Measurements from ENCODE around the gene PFKFB3.

Gene PFKFB3

GRCh38 chr10:6220418-6221191 lies 17.9 kb downstream of the PFKFB3 start:
- DNase-seq (ENCODE audit: low spot score): no peak

GRCh38 chr10:6221192-6221940 lies 18.6 kb downstream of the PFKFB3 start:
- DNase-seq (ENCODE audit: low spot score): no peak

GRCh38 chr10:6221971-6222751 lies 19.4 kb downstream of the PFKFB3 start:
- DNase-seq (ENCODE audit: low spot score): no peak

GRCh38 chr10:6222755-6223154 lies 20.0 kb downstream of the PFKFB3 start:
- no peak for DNase-seq (ENCODE audit: low spot score)

DNA sequence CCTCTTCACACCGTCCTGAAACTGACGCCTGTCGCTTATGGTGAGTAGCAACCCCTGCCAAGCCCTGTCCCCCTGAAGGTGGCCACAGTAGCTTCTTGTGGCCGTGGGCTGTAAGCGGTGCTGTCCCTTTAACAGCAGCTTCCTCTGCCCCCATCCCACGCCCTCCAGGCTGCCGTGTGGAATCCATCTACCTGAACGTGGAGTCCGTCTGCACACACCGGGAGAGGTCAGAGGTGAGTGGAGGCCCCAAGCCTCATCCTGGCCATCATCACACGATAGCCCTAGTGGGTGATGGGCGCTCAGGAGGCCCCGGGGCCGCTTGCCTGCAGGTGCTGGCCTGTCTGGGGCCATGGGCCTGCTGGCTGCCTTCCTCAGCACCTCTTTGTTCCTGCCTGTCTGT lies 21.2 kb downstream of the PFKFB3 start:
- DNase-seq (ENCODE audit: low spot score): no peak

DNA sequence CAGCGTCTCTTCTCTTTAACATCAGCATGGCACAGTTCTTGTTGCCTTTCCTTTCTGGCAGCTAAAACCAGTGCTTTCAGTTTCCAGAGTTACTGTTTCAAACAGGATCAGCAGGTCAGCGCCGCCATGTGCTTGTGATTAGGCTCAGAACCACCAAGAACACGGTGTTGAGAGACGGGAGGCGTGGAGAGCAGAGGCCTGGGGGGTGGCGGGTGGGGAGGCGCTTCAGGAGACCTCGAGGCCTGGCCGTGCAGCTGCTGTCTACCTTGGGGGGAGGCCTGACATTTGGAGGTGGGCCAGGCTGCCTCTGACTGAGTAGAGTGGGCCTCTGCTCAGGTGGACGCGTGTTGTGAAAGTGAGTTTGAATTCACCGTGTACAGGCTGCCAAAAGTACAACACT lies 22.0 kb downstream of the PFKFB3 start:
- no peak for DNase-seq (ENCODE audit: low spot score)

- no peak for DNase-seq (ENCODE audit: low spot score)
Measured at GRCh38 chr10:6225263-6225814, 22.6 kb downstream of the PFKFB3 start.

DNA sequence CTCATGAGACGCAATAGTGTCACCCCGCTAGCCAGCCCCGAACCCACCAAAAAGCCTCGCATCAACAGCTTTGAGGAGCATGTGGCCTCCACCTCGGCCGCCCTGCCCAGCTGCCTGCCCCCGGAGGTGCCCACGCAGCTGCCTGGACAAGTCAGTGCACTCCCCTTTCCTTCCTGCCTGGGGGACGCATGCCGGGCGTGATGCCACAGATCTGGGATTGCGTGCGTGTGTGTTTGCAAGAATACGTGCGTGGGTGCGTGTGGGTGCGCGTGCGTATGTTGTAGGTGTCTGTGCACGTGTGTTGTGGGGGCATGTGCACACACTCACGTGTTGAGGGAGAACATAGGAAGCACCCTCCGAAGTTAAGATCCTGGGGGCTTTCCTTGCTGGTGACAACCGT lies 23.5 kb downstream of the PFKFB3 start:
- no peak for DNase-seq (ENCODE audit: low spot score)

DNA sequence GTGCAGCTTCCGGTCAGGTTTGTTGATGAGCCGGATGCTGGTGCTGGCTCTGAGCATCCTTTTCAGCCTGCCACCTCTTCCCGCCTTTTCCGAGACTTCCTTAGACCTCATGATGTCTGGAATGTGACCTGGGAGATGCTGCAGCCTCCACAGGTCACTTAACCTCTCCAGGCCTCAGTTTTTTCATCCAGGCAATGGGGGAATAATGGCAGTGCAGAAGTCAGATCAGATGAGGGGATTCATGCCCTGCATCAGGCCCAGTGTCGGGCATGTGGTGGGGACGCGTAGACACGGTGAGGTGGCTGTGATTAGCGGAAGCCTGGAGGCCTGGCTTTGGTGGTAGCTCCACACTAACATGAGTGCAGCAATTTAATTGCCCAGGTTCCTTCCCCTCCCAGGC lies 24.6 kb downstream of the PFKFB3 start:
- no peak for DNase-seq (ENCODE audit: low spot score)

DNA sequence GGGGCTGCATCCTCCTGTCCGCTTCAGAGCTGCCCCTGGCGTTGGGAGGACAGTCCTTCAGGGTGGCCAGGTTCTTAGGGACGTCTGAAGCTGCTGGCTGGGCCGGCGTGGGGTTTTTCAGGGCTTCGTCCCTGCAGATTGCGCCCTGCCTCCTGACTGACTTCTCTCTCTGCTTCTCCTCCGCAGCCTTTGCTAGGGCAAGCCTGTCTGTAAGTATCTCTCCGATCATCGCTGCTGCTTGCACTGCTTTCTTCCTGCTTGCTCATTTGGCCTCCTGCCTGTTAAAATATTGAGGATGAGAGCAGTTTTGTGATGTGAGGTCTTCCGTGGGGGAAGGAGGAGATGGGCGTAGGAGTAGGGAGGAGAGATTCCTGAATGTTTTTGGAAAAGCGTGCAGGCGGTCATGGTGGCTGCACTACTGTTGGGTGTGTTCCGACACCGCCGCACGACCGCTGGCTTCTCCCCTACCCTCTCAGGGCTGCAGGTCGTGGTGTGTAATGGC lies 25.3 kb downstream of the PFKFB3 start:
- no peak for DNase-seq (ENCODE audit: low spot score)

- no peak for DNase-seq (ENCODE audit: low spot score)
Measured at GRCh38 chr10:6228647-6229046, 25.9 kb downstream of the PFKFB3 start.

DNA sequence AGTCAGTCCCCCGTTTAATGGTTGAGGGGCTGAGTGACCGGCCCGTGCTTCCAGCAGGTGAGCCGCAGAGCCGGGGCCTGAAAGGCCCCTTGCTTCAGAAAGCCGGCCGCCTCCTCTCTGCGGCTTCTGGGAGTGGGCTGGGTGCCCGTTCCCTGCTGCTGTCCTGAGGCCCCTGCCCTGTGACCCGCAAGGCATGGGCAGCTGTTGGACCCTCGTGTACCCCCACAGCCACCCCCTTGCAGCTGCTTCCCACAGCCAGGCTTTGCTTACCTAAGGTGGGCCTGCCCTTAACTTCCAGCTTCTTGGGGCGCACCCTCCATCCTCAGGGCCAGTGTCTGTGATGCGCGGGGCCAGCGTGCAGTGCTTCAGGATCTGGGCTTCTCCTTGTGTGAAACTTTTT lies 26.6 kb downstream of the PFKFB3 start:
- DNase-seq (ENCODE audit: low spot score): no peak

GRCh38 chr10:6229746-6230145 lies 27.0 kb downstream of the PFKFB3 start:
- no peak for DNase-seq (ENCODE audit: low spot score)

DNA sequence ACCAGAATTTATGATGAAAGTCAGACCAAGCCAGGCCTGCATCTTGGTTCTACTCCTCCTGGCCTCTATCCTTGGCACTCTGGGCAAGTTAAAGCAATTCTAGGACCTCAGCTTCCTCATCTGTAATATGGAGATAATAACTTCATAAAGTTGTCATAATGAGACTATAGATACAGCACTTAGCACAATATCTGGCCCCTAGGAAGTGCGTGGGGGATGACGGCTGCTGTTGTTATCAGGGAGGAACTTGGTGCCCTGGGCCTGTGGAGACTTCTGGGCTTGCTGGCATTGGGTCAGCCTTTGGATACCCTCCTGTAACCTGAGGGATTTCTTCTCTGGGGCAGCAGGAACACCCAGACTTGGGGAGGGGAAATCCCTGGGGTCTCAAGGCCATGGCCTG lies 27.6 kb downstream of the PFKFB3 start:
- DNase-seq (ENCODE audit: low spot score): no peak

DNA sequence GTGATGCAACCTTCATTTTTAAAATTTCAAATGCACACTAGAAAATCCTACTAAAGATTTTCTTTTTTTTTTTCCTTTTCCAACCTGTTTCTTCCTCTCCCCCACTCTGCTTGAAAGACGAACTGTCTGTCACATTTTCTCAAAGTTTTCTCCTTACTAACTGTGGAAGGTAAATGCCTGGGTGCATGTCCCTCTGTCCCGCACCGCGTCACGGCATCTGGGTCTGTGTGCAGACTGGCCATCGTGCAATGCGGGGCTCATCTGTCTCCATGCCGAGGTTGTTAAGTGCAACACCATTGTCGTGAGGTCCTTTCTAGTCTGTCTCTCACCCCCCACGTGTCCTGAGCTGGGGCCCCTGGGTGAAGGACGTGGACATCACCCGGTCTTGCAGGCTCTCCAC lies 28.4 kb downstream of the PFKFB3 start:
- no peak for DNase-seq (ENCODE audit: low spot score)

GRCh38 chr10:6231730-6232129 lies 29.0 kb downstream of the PFKFB3 start:
- no peak for DNase-seq (ENCODE audit: low spot score)

DNA sequence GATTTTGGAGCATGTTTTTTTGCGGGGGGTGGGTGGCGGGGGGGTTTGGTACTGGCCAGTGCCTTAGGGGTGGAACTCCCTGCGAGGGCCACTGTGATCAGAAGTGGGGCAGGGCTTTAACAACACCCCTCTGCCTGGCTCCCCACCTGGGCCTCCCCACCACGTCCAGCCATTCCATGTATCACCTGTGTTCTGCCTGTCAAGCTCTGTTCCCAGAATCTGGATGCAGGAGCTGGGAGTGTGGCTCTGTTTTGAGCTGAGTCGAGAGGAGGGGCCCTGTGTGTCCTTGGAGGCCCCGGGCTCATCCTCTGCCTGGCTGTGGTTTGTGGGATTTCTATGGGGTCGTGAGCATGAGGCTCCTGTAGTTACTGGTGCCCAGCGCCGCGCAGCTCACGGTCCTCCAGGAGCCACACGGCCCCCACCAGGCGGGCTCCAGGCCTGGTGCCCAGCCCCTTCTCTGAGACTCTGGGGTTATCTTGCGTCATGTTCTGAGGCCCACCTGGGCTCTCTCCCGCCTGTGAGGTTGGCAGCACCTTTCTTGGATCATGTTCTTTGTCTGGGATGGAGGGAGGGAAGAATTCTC lies 29.6 kb downstream of the PFKFB3 start:
- no peak for DNase-seq (ENCODE audit: low spot score)

- peak; percentile 33 for DNase-seq (ENCODE audit: low spot score)
Measured at GRCh38 chr10:6232846-6233724, 30.4 kb downstream of the PFKFB3 start.

GRCh38 chr10:6233725-6234277 lies 31.1 kb downstream of the PFKFB3 start:
- DNase-seq (ENCODE audit: low spot score): no peak

- no peak for DNase-seq (ENCODE audit: low spot score)
Measured at GRCh38 chr10:6234371-6234770, 31.6 kb downstream of the PFKFB3 start.

Data from cerebellar cortex (tissue), 1 donor.